IPS-NIHi7 (cell line): ENCODE data around the gene ARRDC2.

Experiments used
- DNase-seq: peaks from one replicate; pipeline ENCODE4 v3.0.0; 2012; ENCODE audit warnings: mixed read lengths; ENCODE audit errors: extremely low spot score

ARRDC2 gene

GRCh38 chr19:18058208-18059009 lies 50.4 kb downstream of the ARRDC2 start:
- peak; percentile 94 for DNase-seq

- no peak for DNase-seq
Observed at GRCh38 chr19:18059297-18059696, 51.3 kb downstream of the ARRDC2 start.

GRCh38 chr19:18059902-18060301 lies 51.9 kb downstream of the ARRDC2 start:
- DNase-seq = no peak

DNA sequence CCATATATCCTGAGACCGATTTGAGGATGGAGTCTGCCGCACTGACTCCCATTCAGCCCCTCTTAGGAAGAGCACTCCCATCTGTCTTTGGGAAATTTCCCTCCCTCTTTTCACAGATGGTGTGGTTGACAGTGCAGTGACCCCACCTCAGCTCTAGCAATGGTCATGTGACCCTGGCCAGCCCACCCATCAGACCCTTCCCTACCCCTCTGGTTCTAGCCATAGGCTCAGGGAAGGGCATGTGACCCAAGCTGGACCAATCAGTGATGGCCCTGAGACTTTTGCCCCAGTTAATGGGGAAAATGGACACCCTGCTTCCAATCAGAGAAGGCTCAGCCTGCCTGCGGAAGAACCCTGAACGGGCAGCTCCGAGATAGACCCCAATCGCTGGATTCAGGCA lies 52.5 kb downstream of the ARRDC2 start:
- DNase-seq = no peak

DNA sequence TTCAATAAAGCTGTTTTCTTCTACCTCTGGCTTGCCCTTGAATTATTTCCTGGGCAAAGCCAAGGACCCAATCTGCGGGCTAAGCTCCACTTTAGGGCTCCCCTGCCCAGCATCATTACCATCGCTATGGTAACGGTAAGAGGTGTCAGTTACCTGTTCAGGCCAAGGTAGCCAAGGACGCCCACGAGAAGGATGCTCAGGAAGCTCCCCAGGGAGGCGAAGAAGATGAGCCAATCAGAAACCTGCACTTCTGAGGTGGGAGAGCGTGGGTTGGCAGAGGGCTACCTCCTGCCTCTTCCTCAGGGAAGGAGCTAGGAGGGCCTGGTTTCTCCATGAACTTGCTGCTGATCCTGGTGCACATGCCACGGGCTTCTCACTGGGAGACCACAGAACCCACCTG lies 54.1 kb downstream of the ARRDC2 start:
- DNase-seq = no peak

DNA sequence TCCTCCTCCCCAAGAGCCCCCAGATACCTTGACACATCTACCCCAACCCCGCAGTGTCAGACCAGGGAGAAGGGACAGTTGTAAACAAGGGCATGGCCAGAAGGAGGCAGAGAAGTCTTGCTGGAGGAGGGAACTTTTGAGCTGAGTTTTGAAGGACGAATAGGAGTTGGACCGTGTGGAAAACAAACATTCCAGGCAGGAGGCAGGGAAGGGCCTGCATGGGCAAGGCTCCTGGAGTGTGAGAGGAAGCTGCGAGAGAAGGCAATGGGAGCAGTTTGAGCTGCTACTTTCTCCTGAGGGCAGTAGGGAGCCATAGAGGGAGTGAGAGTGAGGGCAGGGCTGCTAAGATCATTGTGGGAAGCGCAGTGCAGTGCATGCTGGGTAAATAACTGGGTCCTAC lies 55.5 kb downstream of the ARRDC2 start:
- DNase-seq = no peak
